Endothelial cell of umbilical vein (primary cell): Measurements from ENCODE around the gene ANKRD28. TPM values are rescaled to one million over a fixed set of nuclear protein-coding genes. Genes with fewer than 3 reads are reported as not detected.
A peak's percentile ranks its signal among the peaks of the same experiment; 100 is the strongest.

Experiments
- BruUV-seq: library from RNA; stranded (reverse); fragments of 400-500 nt; replicated peaks from 2 replicates; lab custom pipeline; 2021; lab: Mats Ljungman, UMichigan
- CTCF ChIA-PET: fragments of 300-600, 350-600 bp; sonication (Branson Sonifier 250); formaldehyde crosslinking; loops from one replicate; lab custom pipeline; 2021; ENCODE audit warnings: antibody characterized with exemption, inconsistent platforms; lab: Charles Lee
- POLR2A ChIA-PET: fragments of 300-600, 350-600 bp; sonication (Branson Sonifier 250); formaldehyde crosslinking; loops from one replicate; lab custom pipeline; 2021; ENCODE audit warnings: antibody characterized with exemption, inconsistent platforms; lab: Charles Lee
- DNase-seq: peaks from one replicate; pipeline ENCODE4 v3.0.0-alpha.2; 2011; ENCODE audit warnings: low read depth, low spot score
- FAIRE-seq: peaks from 2 replicates; lab custom pipeline; 2011; peaks lifted over from hg19 to GRCh38; lab: Jason Lieb, UNC
- H2AFZ ChIP-seq: 2 replicates; pipeline ENCODE4 v1.6.0; 2012; ENCODE audit warnings: low read depth, low read length, control low read depth, inconsistent platforms
- H3K27ac ChIP-seq: 2 replicates; pipeline ENCODE4 v1.5.1; 2011; ENCODE audit warnings: low read depth, mild to moderate bottlenecking, control low read depth, low read length, moderate library complexity; ENCODE audit not compliant: insufficient read depth
- H3K27me3 ChIP-seq, 2 experiments: 2 replicates each; pipeline versions ENCODE4 v1.6.0 to v1.6.1; 2011; ENCODE audit warnings: low read length in 2 of 2, mixed read lengths in 1 of 2; ENCODE audit not compliant: control insufficient read depth in 2 of 2, insufficient read depth in 2 of 2
- H3K36me3 ChIP-seq, 2 experiments: 2 replicates in 1 of 2; 3 replicates in 1 of 2; pipeline ENCODE4 v1.5.1; 2011; ENCODE audit warnings: low read length in 2 of 2, mild to moderate bottlenecking in 1 of 2, moderate library complexity in 1 of 2; ENCODE audit not compliant: control insufficient read depth in 2 of 2, insufficient read depth in 2 of 2; ENCODE audit errors: extremely low read depth in 1 of 2
- H3K4me1 ChIP-seq: 3 replicates; pipeline ENCODE4 v1.5.1; 2011; ENCODE audit warnings: mild to moderate bottlenecking, low read length; ENCODE audit not compliant: control insufficient read depth, insufficient read depth; ENCODE audit errors: extremely low read depth
- H3K4me2 ChIP-seq: 2 replicates; pipeline ENCODE4 v1.6.1; 2011; ENCODE audit warnings: low read length, control low read depth, mixed read lengths; ENCODE audit not compliant: insufficient read depth
- H3K4me3 ChIP-seq, 3 experiments: fragments of 200-600 bp in 1 of 3; sonication (generic), shearing (Covaris generic) in 1 of 3; replicated peaks in 1 of 3; 2 replicates each; pipeline ENCODE4 v1.5.1; 2011 to 2016; ENCODE audit warnings: control low read depth in 3 of 3, low read length in 3 of 3, mild to moderate bottlenecking in 2 of 3, inconsistent platforms in 1 of 3, low read depth in 1 of 3, moderate library complexity in 1 of 3; ENCODE audit not compliant: insufficient read depth in 1 of 3
- H3K79me2 ChIP-seq: 2 replicates; pipeline ENCODE4 v1.6.0; 2012; ENCODE audit warnings: low read length, inconsistent platforms; ENCODE audit not compliant: control insufficient read depth, insufficient read depth
- H3K9ac ChIP-seq: replicated peaks from 2 replicates; pipeline ENCODE3; 2011; ENCODE audit warnings: low read length, control low read depth; ENCODE audit not compliant: insufficient read depth; ENCODE audit errors: extremely low read depth
- H3K9me1 ChIP-seq: replicated peaks from 3 replicates; pipeline ENCODE4 v1.6.0; 2011; ENCODE audit warnings: mild to moderate bottlenecking, low read length; ENCODE audit not compliant: control insufficient read depth, insufficient read depth; ENCODE audit errors: extremely low read depth
- H3K9me3 ChIP-seq: replicated peaks from 2 replicates; pipeline ENCODE4 v1.5.1; 2012; ENCODE audit warnings: low read length, inconsistent platforms; ENCODE audit not compliant: control insufficient read depth, insufficient read depth
- H4K20me1 ChIP-seq: replicated peaks from 2 replicates; pipeline ENCODE3; 2011; ENCODE audit warnings: mild to moderate bottlenecking, low read length; ENCODE audit not compliant: control insufficient read depth, insufficient read depth; ENCODE audit errors: extremely low read depth
- CTCF ChIP-seq, 2 donors: IDR thresholded peaks; 1 replicate in 1 of 2; 2 replicates in 1 of 2; pipeline ENCODE4 v1.5.1; 2011; ENCODE audit warnings: low read length in 2 of 2, mild to moderate bottlenecking in 2 of 2, moderate library complexity in 2 of 2, control low read depth in 1 of 2, inconsistent platforms in 1 of 2, low read depth in 1 of 2; ENCODE audit not compliant: insufficient read depth in 1 of 2; ENCODE audit errors: extremely low read depth in 1 of 2
- FOS ChIP-seq: IDR thresholded peaks from 2 replicates; pipeline ENCODE4 v1.6.1; 2011; ENCODE audit warnings: mild to moderate bottlenecking, low read length, moderate library complexity, borderline replicate concordance; ENCODE audit not compliant: insufficient read depth
- GATA2 ChIP-seq: IDR thresholded peaks from 2 replicates; pipeline ENCODE4 v1.7.0; 2011; ENCODE audit warnings: low read depth, mild to moderate bottlenecking, moderate library complexity, mixed read lengths, low read length; ENCODE audit not compliant: insufficient read length, insufficient read depth
- MAX ChIP-seq: IDR thresholded peaks from 2 replicates; pipeline ENCODE4 v1.6.1; 2011; ENCODE audit not compliant: insufficient read depth, insufficient read length
- MYC ChIP-seq: IDR thresholded peaks from one replicate; pipeline ENCODE4 v1.6.1; 2011; ENCODE audit warnings: mild to moderate bottlenecking, low read depth, low read length
- POLR2A ChIP-seq: IDR thresholded peaks from 2 replicates; pipeline ENCODE4 v1.6.1; 2012; ENCODE audit warnings: low read depth, mild to moderate bottlenecking, control low read depth, low read length
- POLR2AphosphoS5 ChIP-seq: IDR thresholded peaks from 2 replicates; pipeline ENCODE4 v1.6.1; 2012; ENCODE audit warnings: low read depth, mild to moderate bottlenecking, control low read depth, low read length, moderate library complexity; ENCODE audit not compliant: insufficient read depth
- dilution Hi-C: fragments of 300-500 bp; cut with MboI; formaldehyde crosslinking; loops from one replicate; pipeline ENCODE4 v1.15.0; 2019; ENCODE audit warnings: low sequenced_read_pairs; ENCODE audit not compliant: extremely low pct_ligation_motif_present
- intact Hi-C: fragments of 100-400 bp; cut with micrococcal nuclease; formaldehyde crosslinking; loops from one replicate; pipeline ENCODE4 v1.10.0; 2022
- polyA plus RNA-seq, 4 experiments: library from polyadenylated mRNA; depleted of rRNA in 3 of 4; stranded (reverse) in 3 of 4; unstranded in 1 of 4; fragments of >200 nt; gene quantifications; 2 replicates each; pipeline versions ENCODE4 v1.2.1 to v1.2.3, GENCODE V29; 2011 to 2012; ENCODE audit warnings: missing spikeins in 1 of 4
- total RNA-seq: library from RNA; stranded (reverse); gene quantifications from 2 replicates; pipeline ENCODE4 v1.2.3, GENCODE V29; 2021

ANKRD28 gene
- total and polyA plus RNA-seq, 2 donors (not counting 3 experiments of a cell fraction or from before 2014, with no cell fraction given) = 36.7 to 97.3 TPM

- POLR2A ChIA-PET = interaction anchor here (0.8 to 1.7 kb wide), 3 partner anchors 17 to 167 kb away, joined by 5 to 16 read pairs (median 6); partner anchors contain the start of genes BTD and HACL1
Measured at GRCh38 chr3:15629860-15630597, 167.8 kb downstream of the ANKRD28 start.

More at GRCh38 chr3:15629860-15630597, 167.8 kb downstream of the ANKRD28 start:
- H3K9me3 ChIP-seq = no peaks in the 10 kb centered on the region
- intact Hi-C loops (loop anchor here (1.0 to 10.0 kb wide), 9 partner anchors 29 to 617 kb away; partner anchors contain the start of genes ANKRD28, BTD and HACL1), dilution Hi-C loops (loop anchor here (25.0 kb wide), 1 partner anchor 432 kb away; no protein-coding TSS in a partner anchor)
- DNase-seq (peak; percentile 91), FAIRE-seq (peak; percentile 76)
- H3K27ac ChIP-seq = peak overlapping the region; percentile 100
- no TSS peak for BruUV-seq
- H3K9me1 ChIP-seq = no peaks in the 10 kb centered on the region
- H3K79me2 ChIP-seq = no peaks in the 10 kb centered on the region
- H3K4me2 ChIP-seq = peak overlapping the region; percentile 85
- peak overlapping the region; percentile 30 for H2AFZ ChIP-seq
- CTCF ChIA-PET = interaction anchor here (0.7 to 4.0 kb wide), 33 partner anchors 10 to 428 kb away, joined by 3 to 59 read pairs (median 4); partner anchors contain the start of genes ANKRD28, BTD and HACL1
- H4K20me1 ChIP-seq = no peaks in the 10 kb centered on the region
- no peaks in the 10 kb centered on the region for H3K27me3 ChIP-seq
- H3K4me1 ChIP-seq = peaks cover 52% of the 10 kb centered on the region
- TF ChIP-seq POLR2A = no peak
- TF ChIP-seq POLR2AphosphoS5 = no peak
- no peak for TF ChIP-seq GATA2
- peak; percentile 55 for TF ChIP-seq MAX
- TF ChIP-seq CTCF (IDR thresholded peaks at IDR 0.05; ENCODE audit: extremely low read depth in 1 of 2, insufficient read depth in 1 of 2, low read depth in 1 of 2, low read length in 2 of 2) = peak; percentile 61 to 76
- no peak for TF ChIP-seq FOS
- no peak for TF ChIP-seq MYC
- H3K4me3 ChIP-seq = peak overlapping the region in 1 of 3 experiments; percentile 50
- no peaks in the 10 kb centered on the region for H3K36me3 ChIP-seq
- H3K9ac ChIP-seq = peak overlapping the region; percentile 96
